ENCODE results near the gene TIMM22. TPM values are rescaled to one million over a fixed set of nuclear protein-coding genes. Genes with fewer than 3 reads are reported as not detected.

The TIMM22 gene
- total RNA-seq, 4 donors from 2014 or later: 11.7 to 15.7 (median 13.9) TPM

- 82 to 85% methylated on average over 24 to 25 of the region's 30 CpGs for WGBS, 2 donors
- H3K4me3 ChIP-seq (ENCODE audit: low read depth, poor library complexity, severe bottlenecking): no peak overlapping the region
- no peak for DNase-seq (ENCODE audit: low spot score in 2 of 2)
- intact Hi-C loops (cut with DNase I; ENCODE audit: low total_unique reads): no loop called here
- no peak for TF ChIP-seq POLR2A (IDR thresholded peaks at IDR 0.05)
- TF ChIP-seq, protein P1, sequence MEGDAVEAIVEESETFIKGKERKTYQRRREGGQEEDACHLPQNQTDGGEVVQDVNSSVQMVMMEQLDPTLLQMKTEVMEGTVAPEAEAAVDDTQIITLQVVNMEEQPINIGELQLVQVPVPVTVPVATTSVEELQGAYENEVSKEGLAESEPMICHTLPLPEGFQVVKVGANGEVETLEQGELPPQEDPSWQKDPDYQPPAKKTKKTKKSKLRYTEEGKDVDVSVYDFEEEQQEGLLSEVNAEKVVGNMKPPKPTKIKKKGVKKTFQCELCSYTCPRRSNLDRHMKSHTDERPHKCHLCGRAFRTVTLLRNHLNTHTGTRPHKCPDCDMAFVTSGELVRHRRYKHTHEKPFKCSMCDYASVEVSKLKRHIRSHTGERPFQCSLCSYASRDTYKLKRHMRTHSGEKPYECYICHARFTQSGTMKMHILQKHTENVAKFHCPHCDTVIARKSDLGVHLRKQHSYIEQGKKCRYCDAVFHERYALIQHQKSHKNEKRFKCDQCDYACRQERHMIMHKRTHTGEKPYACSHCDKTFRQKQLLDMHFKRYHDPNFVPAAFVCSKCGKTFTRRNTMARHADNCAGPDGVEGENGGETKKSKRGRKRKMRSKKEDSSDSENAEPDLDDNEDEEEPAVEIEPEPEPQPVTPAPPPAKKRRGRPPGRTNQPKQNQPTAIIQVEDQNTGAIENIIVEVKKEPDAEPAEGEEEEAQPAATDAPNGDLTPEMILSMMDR (IDR thresholded peaks at IDR 0.05): no peak
Measured at GRCh38 chr17:1012823-1013728, 16.1 kb downstream of the TIMM22 start.

- DNase-seq (ENCODE audit: low spot score in 2 of 2): no peak
- H3K4me3 ChIP-seq (ENCODE audit: low read depth, poor library complexity, severe bottlenecking): no peak overlapping the region
- TF ChIP-seq, protein P1 (IDR thresholded peaks at IDR 0.05): no peak
- no peak for TF ChIP-seq POLR2A (IDR thresholded peaks at IDR 0.05)
- WGBS, 2 donors: 90 to 92% methylated on average over 9 of the region's 9 CpGs
- intact Hi-C loops (cut with DNase I; ENCODE audit: low total_unique reads): no loop called here
Measured at GRCh38 chr17:1013729-1014090, 16.8 kb downstream of the TIMM22 start.

DNA sequence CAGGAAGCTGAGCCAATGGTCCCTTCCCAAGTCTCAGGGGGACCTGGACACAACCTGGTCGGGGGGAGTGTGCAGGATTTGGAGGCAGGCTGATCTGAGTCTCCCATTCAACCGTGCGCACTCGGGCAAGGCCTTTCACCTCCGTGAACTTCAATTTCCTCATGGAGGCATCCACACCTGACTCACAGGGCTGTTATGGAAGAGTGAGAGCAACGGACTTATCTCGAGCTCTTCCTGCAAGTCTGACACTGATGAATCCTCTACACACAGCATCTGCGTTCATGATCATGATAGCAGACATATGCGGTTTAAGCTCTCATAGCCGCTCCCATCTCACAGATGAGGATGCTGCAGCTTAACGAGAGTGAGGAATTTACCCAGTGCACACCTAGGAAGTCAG is 21.6 kb downstream of the TIMM22 start:
- intact Hi-C loops (cut with DNase I; ENCODE audit: low total_unique reads): no loop called here
- WGBS, 2 donors: 87 to 91% methylated on average over 11 of the region's 11 CpGs
- H3K4me3 ChIP-seq (ENCODE audit: low read depth, poor library complexity, severe bottlenecking): no peak overlapping the region
- TF ChIP-seq, protein P1 (IDR thresholded peaks at IDR 0.05): no peak
- TF ChIP-seq POLR2A (IDR thresholded peaks at IDR 0.05): no peak
- DNase-seq (ENCODE audit: low spot score in 2 of 2): no peak

GRCh38 chr17:1019451-1019850 is 22.5 kb downstream of the TIMM22 start:
- TF ChIP-seq, protein P1 (IDR thresholded peaks at IDR 0.05): no peak
- TF ChIP-seq POLR2A (IDR thresholded peaks at IDR 0.05): no peak
- intact Hi-C loops (cut with DNase I; ENCODE audit: low total_unique reads): no loop called here
- H3K4me3 ChIP-seq (ENCODE audit: low read depth, poor library complexity, severe bottlenecking): no peak overlapping the region
- DNase-seq (ENCODE audit: low spot score in 2 of 2): no peak
- WGBS, 2 donors: 66 to 76% methylated on average over 8 to 10 of the region's 10 CpGs

- TF ChIP-seq POLR2A (IDR thresholded peaks at IDR 0.05): no peak
- TF ChIP-seq, protein P1 (IDR thresholded peaks at IDR 0.05): no peak
- no peak for DNase-seq (ENCODE audit: low spot score in 2 of 2)
- intact Hi-C loops (cut with DNase I; ENCODE audit: low total_unique reads): no loop called here
- no peak overlapping the region for H3K4me3 ChIP-seq (ENCODE audit: low read depth, poor library complexity, severe bottlenecking)
- 83 to 88% methylated on average over 17 of the region's 17 CpGs for WGBS, 2 donors
Measured at GRCh38 chr17:1021147-1021546, 24.2 kb downstream of the TIMM22 start.
